GM19468 (cell line): ENCODE measurements around the gene SELENOH.

Experiments
- ATAC-seq: cut with Tn5 transposase; IDR thresholded peaks from one replicate; pipeline ENCODE4 v1.9.1; 2021; ENCODE audit warnings: mild to moderate bottlenecking, moderate library complexity, moderate number of reproducible peaks; ENCODE audit not compliant: unreplicated experiment; ENCODE audit errors: extremely low read depth

Gene SELENOH

GRCh38 chr11:57778318-57779037 is 37.2 kb downstream of the SELENOH start:
- ATAC-seq: no peak

DNA sequence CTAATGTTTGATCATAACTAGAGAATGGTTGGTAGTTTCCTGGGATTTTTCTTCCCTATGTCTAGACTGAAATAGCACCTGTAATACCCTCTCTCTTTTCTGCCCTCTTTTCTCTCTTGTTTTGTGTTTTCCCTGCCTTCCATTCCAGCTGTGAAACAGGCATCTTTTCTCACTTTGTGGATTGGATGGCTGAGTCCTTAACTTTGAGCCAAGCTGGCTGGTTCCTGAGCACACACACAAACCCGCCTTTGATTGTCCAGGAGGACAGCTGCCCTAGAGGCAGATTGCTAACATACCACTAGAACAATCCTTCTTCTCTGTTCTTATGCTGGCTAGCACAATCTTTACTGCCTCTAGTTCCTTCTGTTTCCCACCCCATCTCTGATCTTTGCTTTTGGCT is 38.0 kb downstream of the SELENOH start:
- no peak for ATAC-seq

GRCh38 chr11:57781529-57781943 is 40.2 kb downstream of the SELENOH start:
- ATAC-seq: no peak

DNA sequence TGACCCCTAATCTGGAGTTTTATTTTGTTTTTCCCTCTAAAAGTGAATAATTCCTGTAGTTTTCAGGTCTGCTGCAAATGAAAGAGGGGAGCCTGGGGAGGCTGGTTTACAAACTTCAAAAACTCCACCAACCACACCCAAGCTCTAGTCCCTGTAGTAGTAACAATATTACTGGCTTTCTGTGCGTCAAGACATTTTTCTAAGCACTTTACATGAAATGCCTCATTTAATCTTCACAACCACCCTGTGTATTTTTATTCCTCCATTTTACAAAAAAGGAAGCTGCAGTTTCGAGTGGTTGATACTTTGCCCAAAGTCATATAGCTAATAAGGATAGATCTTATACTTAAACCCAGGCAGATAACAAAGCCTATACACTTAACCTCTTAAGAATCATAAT is 43.8 kb downstream of the SELENOH start:
- no peak for ATAC-seq

DNA sequence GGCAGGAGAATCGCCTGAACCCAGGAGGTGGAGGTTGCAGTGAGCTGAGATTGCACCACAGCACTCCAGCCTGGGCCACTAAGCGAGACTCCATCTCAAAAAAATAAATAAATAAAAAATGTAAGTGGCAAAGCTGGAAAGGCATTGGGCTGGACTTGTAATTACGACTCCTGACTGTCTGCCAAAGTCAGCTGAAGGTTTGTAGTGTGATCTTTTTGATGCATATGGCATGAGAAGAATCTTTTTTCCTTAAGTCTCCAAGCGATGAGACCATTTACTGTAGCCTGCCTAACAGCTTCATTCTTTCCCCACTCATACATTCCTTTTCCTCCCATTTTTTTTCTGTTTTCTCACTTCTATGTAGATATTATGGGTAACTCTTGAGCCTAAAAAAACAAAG is 45.1 kb downstream of the SELENOH start:
- no peak for ATAC-seq

DNA sequence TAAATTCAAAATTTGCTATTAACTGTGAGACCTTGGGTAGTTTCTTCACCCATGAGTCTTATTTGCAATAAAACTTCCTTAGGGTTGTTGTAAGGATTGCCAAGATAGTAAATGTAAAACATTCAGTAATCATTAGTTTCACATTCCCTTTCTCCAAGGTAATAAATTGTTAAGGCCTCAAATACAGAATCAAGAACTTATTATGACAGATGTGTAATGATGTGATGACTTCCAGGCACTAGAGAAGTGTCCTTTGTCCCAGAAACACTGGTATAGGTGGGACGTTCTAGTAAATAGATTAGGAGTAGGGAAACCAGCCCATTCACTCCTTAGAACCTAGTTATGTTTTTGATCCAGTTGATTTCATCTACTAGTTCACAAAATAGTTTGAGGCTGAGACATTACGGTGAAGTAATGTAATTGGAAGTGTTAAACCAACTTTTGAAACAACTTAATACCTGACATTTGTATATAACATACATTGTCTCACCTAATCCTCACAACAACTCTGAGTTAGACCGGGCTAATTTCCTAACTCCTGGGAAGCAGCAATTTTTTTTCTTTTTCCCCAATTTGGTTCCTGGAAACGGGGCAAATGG is 45.8 kb downstream of the SELENOH start:
- no peak for ATAC-seq

DNA sequence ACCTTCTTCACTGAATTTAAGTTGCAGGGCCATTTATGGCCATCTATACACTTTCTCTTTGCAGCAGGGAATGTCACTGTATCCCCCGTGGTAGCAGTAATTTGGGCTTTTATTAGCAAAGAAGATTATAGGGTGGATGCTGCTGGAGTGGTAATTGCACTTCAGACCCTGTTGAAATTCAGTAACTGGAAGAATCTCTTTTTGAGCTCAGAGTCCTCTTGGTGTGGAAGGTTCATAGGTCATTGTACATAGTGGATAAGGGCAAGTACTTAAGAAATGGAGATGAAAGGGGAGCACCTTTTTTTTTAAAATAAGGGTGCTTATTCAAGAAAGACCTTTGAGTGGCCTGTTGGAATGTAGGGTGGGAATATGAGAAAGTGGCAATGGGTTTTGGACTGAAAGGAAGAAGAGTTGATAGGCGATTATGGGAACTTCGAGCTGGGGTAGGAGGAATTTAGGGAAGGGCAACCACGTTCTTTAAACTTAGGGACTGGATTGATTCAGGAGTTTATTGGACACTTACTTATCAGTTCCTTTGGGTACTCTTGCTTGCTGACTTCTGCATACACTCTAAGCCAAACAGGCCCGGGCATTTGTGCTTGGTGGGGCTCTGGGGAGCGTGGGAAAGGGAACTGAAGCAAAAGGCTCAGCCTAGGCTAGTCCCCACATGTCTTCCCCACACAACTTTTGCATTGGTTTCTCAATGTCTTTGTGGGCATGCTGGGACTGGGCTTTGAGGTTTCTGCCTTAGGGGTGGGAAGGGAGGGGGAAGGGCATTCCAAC is 46.8 kb downstream of the SELENOH start:
- ATAC-seq: no peak

GRCh38 chr11:57788703-57789088 is 47.4 kb downstream of the SELENOH start:
- no peak for ATAC-seq

DNA sequence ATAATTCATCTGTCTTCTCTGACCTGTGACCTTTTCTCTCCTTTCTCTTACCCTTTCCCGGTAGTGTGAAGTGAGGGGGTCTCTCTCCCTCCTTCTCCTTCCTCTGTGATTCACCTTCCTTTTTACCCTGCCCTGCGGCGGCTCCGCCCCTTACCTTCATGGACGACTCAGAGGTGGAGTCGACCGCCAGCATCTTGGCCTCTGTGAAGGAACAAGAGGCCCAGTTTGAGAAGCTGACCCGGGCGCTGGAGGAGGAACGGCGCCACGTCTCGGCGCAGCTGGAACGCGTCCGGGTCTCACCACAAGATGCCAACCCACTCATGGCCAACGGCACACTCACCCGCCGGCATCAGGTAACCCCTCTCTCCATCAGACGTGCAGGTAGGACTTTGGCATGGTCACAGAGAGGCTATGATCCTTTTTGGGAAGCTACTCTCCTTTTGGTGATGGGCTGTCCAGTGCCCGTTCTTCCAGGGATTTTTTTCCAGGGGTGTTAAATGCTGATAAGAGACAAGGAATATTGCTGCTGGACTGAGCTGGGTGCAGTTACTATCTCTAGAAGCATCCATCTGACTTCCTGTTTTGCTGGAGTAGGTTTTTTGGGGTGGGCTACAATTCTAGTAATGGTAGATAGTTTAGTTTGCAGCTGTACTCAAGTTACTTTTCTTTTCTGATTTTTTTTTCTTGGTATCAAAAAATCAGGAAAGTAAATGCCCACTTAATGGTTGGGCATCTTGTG is 50.2 kb downstream of the SELENOH start:
- no peak for ATAC-seq

DNA sequence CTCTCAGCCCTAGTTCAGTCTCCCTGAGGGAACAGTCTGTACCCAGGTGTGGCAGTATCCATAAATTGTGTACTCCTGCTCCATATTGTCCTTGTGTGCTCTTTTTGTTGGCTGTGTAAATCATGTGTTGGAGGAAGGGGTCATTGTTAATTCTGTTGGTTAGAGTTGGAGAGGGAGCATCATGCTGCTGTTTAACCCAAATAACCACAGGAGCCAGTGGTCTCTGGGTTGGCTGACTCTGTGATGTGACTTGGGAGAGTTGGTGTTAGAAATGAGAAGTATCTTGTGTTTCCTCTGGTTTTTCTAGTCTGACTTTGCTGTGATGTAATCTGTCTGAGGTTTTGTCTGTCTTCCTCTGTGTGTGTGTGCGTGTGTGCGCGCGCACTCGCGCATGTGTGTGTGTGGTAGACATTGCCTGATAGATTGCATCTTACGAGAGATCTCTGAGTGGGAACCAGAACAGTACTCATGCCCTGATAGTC is 50.8 kb downstream of the SELENOH start:
- ATAC-seq: peak; percentile 74

- no peak for ATAC-seq
Measured at GRCh38 chr11:57792870-57793269, 51.6 kb downstream of the SELENOH start.
